HCT116 (cell line): ENCODE measurements around the gene CENPC. TPM values are rescaled to one million over a fixed set of nuclear protein-coding genes. Genes with fewer than 3 reads are reported as not detected.

Experiments
- ATAC-seq: fragments of 200-7000 bp; cut with Tn5 transposase; 2 replicates; pipeline ENCODE4 v1.9.1; 2020; ENCODE audit warnings: mild to moderate bottlenecking, moderate library complexity
- BruUV-seq: library from RNA; stranded (reverse); fragments of 400-500 nt; replicated peaks from 2 replicates; lab custom pipeline; 2021; lab: Mats Ljungman, UMichigan
- CTCF ChIA-PET: fragments of 300-600 bp; sonication (Branson Sonifier 250); formaldehyde crosslinking; loops from one replicate; lab custom pipeline; 2021; ENCODE audit warnings: antibody characterized with exemption; lab: Charles Lee
- POLR2A ChIA-PET: fragments of 300-600, 350-600 bp; sonication (Branson Sonifier 250); formaldehyde crosslinking; loops from one replicate; lab custom pipeline; 2021; ENCODE audit warnings: antibody characterized with exemption; lab: Charles Lee
- RAD21 ChIA-PET, 2 experiments: fragments of 300-600 bp; sonication (Branson Sonifier 250); formaldehyde crosslinking; loops; one replicate each; lab custom pipeline; 2023; ENCODE audit warnings: low total read pairs in 2 of 2; ENCODE audit not compliant: uncharacterized antibody in 2 of 2, unreplicated experiment in 2 of 2, low non-redundant PET in 1 of 2; lab: Charles Lee
- DNase-seq: peaks from one replicate; pipeline ENCODE4 v3.0.0-alpha.2; 2010; ENCODE audit warnings: low read depth, low spot score
- H2AFZ ChIP-seq: fragments of 200-600 bp; shearing (Covaris generic), sonication (generic); 2 replicates; pipeline ENCODE4 v1.6.1; 2017; ENCODE audit warnings: low read depth, mixed run types, mixed read lengths, antibody characterized with exemption, low read length; ENCODE audit not compliant: poor library complexity, severe bottlenecking
- H3K27ac ChIP-seq: 2 replicates; pipeline ENCODE4 v1.5.1; 2012; ENCODE audit warnings: low read depth, low read length
- H3K27me3 ChIP-seq: fragments of 200-600 bp; sonication (generic); 2 replicates; pipeline ENCODE4 v1.6.1; 2016; ENCODE audit warnings: mixed run types, low read length, mixed read lengths; ENCODE audit not compliant: insufficient read depth
- H3K36me3 ChIP-seq, 2 experiments: fragments of 200-500 bp in 1 of 2; fragments of 200-600 bp in 1 of 2; sonication (Bioruptor generic) in 1 of 2; sonication (generic) in 1 of 2; 2 replicates each; pipeline versions ENCODE4 v1.5.1 to v1.6.1; 2014 to 2016; ENCODE audit warnings: low read length in 2 of 2, inconsistent platforms in 1 of 2, mixed read lengths in 1 of 2, mixed run types in 1 of 2; ENCODE audit not compliant: insufficient read depth in 2 of 2, control insufficient read depth in 1 of 2
- H3K4me1 ChIP-seq, 2 experiments: fragments of 200-600 bp in 1 of 2; sonication (generic) in 1 of 2; 2 replicates each; pipeline versions ENCODE4 v1.5.1 to v1.6.1; 2012 to 2017; ENCODE audit warnings: low read length in 2 of 2, inconsistent platforms in 1 of 2, mild to moderate bottlenecking in 1 of 2, mixed read lengths in 1 of 2, mixed run types in 1 of 2, moderate library complexity in 1 of 2; ENCODE audit not compliant: insufficient read depth in 2 of 2, control insufficient read depth in 1 of 2
- H3K4me2 ChIP-seq: fragments of 200-600 bp; sonication (generic); 2 replicates; pipeline ENCODE4 v1.6.1; 2017; ENCODE audit warnings: mixed run types, low read length, mixed read lengths
- H3K4me3 ChIP-seq, 2 experiments: fragments of 200-600 bp in 1 of 2; sonication (generic) in 1 of 2; replicated peaks in 1 of 2; 2 replicates each; pipeline ENCODE4 v1.5.1; 2011 to 2016; ENCODE audit warnings: low read length in 2 of 2, control low read depth in 1 of 2, low read depth in 1 of 2, mild to moderate bottlenecking in 1 of 2, mixed read lengths in 1 of 2, mixed run types in 1 of 2
- H3K79me2 ChIP-seq: fragments of 200-600 bp; sonication (generic); 2 replicates; pipeline ENCODE4 v1.6.1; 2017; ENCODE audit warnings: mild to moderate bottlenecking, mixed run types, low read length, moderate library complexity, mixed read lengths; ENCODE audit not compliant: insufficient read depth
- H3K9ac ChIP-seq: fragments of 200-600 bp; sonication (generic); 2 replicates; pipeline ENCODE4 v1.6.1; 2016; ENCODE audit warnings: low read length, mixed read lengths
- H3K9me2 ChIP-seq: fragments of 200-600 bp; sonication (generic), shearing (Covaris generic); 2 replicates; pipeline ENCODE4 v1.6.1; 2017; ENCODE audit warnings: mixed run types, mild to moderate bottlenecking, moderate library complexity; ENCODE audit not compliant: insufficient read depth
- H3K9me3 ChIP-seq, 2 experiments: fragments of 200-500 bp in 1 of 2; fragments of 200-600 bp in 1 of 2; sonication (Bioruptor generic) in 1 of 2; sonication (generic) in 1 of 2; 2 replicates each; pipeline ENCODE4 v1.6.1; 2014 to 2017; ENCODE audit warnings: low read length in 2 of 2, mixed read lengths in 2 of 2, inconsistent platforms in 1 of 2, low read depth in 1 of 2, mild to moderate bottlenecking in 1 of 2, mixed run types in 1 of 2, moderate library complexity in 1 of 2; ENCODE audit not compliant: control insufficient read depth in 1 of 2, insufficient read depth in 1 of 2
- H4K20me1 ChIP-seq: fragments of 200-600 bp; sonication (generic), shearing (Covaris generic); 2 replicates; pipeline ENCODE4 v1.6.1; 2017; ENCODE audit warnings: mixed run types, mild to moderate bottlenecking, moderate library complexity; ENCODE audit not compliant: insufficient read depth
- CBX3 ChIP-seq: IDR thresholded peaks from 2 replicates; pipeline ENCODE4 v1.6.1; 2012; ENCODE audit warnings: low read depth
- CEBPB ChIP-seq: IDR thresholded peaks from 2 replicates; pipeline ENCODE4 v1.6.1; 2012; ENCODE audit warnings: low read depth
- ELF1 ChIP-seq: IDR thresholded peaks from 2 replicates; pipeline ENCODE4 v1.6.1; 2012; ENCODE audit warnings: low read depth, borderline replicate concordance
- EZH2phosphoT487 ChIP-seq: fragments of 200-600 bp; IDR thresholded peaks from 2 replicates; pipeline ENCODE4 v1.6.1; 2018; ENCODE audit warnings: antibody characterized with exemption, borderline replicate concordance
- FOSL1 ChIP-seq: IDR thresholded peaks from 2 replicates; pipeline ENCODE4 v1.6.1; 2012; ENCODE audit warnings: low read depth
- JUND ChIP-seq: IDR thresholded peaks from 2 replicates; pipeline ENCODE4 v1.6.1; 2012
- POLR2AphosphoS5 ChIP-seq: IDR thresholded peaks from 2 replicates; pipeline ENCODE4 v1.6.1; 2011; ENCODE audit warnings: mild to moderate bottlenecking, low read depth, low read length, moderate library complexity
- RAD21 ChIP-seq: IDR thresholded peaks from 2 replicates; pipeline ENCODE4 v1.6.1; 2012; ENCODE audit warnings: low read depth, mild to moderate bottlenecking
- SIN3A ChIP-seq: IDR thresholded peaks from 2 replicates; pipeline ENCODE4 v1.6.1; 2012; ENCODE audit warnings: low read depth
- SRF ChIP-seq: IDR thresholded peaks from 2 replicates; pipeline ENCODE4 v1.6.1; 2012; ENCODE audit warnings: low read depth
- TCF7L2 ChIP-seq: IDR thresholded peaks from 2 replicates; pipeline ENCODE4 v1.7.0; 2011; ENCODE audit warnings: borderline replicate concordance, inconsistent platforms; ENCODE audit not compliant: insufficient read depth, insufficient read length; ENCODE audit errors: extremely low read depth
- YY1 ChIP-seq: IDR thresholded peaks from 2 replicates; pipeline ENCODE4 v1.6.1; 2011; ENCODE audit warnings: low read length, low read depth, moderate library complexity, mild to moderate bottlenecking; ENCODE audit not compliant: insufficient replicate concordance; ENCODE audit errors: extremely low read depth
- ZFX ChIP-seq: fragments of 450-650 bp; IDR thresholded peaks from 2 replicates; pipeline ENCODE4 v1.6.1; 2017
- intact Hi-C: fragments of 100-400 bp; cut with micrococcal nuclease; formaldehyde crosslinking; loops from 2 replicates; pipeline ENCODE4 v1.10.0; 2022
- total RNA-seq: library from RNA; stranded (reverse); gene quantifications from one replicate; pipeline ENCODE4 v1.2.1, GENCODE V29; 2021; ENCODE audit not compliant: unreplicated experiment
- TF ChIP-seq, protein P1 (sequence below): IDR thresholded peaks from 2 replicates; pipeline ENCODE4 v1.6.1; 2011; ENCODE audit warnings: mild to moderate bottlenecking, low read length, moderate library complexity; ENCODE audit not compliant: insufficient replicate concordance; ENCODE audit errors: extremely low read depth
- TF ChIP-seq, protein P2 (sequence below): IDR thresholded peaks from 2 replicates; pipeline ENCODE4 v1.6.1; 2012
- TF ChIP-seq, protein P3 (sequence below): IDR thresholded peaks from 2 replicates; pipeline ENCODE4 v1.6.1; 2012; ENCODE audit warnings: low read depth

CENPC gene
- total RNA-seq, 1 experiment from 2014 or later: 15.4 TPM

DNA sequence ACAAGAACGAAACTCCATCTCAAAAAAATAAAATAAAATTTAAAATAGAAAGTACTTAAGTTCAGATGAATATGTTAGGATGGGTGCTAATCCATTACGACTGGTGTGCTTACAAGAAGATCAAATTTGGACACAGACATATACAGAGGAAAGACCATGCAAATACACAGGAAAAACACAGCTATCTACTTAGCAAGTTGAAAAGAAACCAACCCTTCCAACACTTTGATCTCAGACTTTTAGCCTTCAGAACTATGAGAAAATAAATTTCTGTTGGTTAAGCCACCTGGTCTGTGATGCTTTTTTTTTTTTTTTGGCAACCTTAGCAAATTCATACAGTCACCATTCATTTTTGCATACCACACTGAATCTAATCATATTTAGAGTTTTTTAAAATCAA, 116.5 kb downstream of the CENPC start:
- H3K4me1 ChIP-seq: no peaks in the 10 kb centered on the region
- ChIA-PET CTCF (no interaction called here), RAD21 (no interaction called here), POLR2A (no interaction called here)
- no peak overlapping the region for H3K4me2 ChIP-seq
- H3K79me2 ChIP-seq: no peaks in the 10 kb centered on the region
- DNase-seq: no peak
- no peak for TF ChIP-seq EZH2phosphoT487
- no peak for TF ChIP-seq YY1
- no peak for TF ChIP-seq ELF1
- TF ChIP-seq, protein P1, sequence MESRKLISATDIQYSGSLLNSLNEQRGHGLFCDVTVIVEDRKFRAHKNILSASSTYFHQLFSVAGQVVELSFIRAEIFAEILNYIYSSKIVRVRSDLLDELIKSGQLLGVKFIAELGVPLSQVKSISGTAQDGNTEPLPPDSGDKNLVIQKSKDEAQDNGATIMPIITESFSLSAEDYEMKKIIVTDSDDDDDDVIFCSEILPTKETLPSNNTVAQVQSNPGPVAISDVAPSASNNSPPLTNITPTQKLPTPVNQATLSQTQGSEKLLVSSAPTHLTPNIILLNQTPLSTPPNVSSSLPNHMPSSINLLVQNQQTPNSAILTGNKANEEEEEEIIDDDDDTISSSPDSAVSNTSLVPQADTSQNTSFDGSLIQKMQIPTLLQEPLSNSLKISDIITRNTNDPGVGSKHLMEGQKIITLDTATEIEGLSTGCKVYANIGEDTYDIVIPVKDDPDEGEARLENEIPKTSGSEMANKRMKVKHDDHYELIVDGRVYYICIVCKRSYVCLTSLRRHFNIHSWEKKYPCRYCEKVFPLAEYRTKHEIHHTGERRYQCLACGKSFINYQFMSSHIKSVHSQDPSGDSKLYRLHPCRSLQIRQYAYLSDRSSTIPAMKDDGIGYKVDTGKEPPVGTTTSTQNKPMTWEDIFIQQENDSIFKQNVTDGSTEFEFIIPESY: no peak
- TF ChIP-seq TCF7L2: no peak
- TF ChIP-seq ZFX: no peak
- no peak for TF ChIP-seq JUND
- TF ChIP-seq SIN3A: no peak
- no peak for TF ChIP-seq CBX3
- no peak for TF ChIP-seq FOSL1
- TF ChIP-seq CEBPB: no peak
- TF ChIP-seq, protein P2, sequence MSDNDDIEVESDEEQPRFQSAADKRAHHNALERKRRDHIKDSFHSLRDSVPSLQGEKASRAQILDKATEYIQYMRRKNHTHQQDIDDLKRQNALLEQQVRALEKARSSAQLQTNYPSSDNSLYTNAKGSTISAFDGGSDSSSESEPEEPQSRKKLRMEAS: no peak
- TF ChIP-seq, protein P3, sequence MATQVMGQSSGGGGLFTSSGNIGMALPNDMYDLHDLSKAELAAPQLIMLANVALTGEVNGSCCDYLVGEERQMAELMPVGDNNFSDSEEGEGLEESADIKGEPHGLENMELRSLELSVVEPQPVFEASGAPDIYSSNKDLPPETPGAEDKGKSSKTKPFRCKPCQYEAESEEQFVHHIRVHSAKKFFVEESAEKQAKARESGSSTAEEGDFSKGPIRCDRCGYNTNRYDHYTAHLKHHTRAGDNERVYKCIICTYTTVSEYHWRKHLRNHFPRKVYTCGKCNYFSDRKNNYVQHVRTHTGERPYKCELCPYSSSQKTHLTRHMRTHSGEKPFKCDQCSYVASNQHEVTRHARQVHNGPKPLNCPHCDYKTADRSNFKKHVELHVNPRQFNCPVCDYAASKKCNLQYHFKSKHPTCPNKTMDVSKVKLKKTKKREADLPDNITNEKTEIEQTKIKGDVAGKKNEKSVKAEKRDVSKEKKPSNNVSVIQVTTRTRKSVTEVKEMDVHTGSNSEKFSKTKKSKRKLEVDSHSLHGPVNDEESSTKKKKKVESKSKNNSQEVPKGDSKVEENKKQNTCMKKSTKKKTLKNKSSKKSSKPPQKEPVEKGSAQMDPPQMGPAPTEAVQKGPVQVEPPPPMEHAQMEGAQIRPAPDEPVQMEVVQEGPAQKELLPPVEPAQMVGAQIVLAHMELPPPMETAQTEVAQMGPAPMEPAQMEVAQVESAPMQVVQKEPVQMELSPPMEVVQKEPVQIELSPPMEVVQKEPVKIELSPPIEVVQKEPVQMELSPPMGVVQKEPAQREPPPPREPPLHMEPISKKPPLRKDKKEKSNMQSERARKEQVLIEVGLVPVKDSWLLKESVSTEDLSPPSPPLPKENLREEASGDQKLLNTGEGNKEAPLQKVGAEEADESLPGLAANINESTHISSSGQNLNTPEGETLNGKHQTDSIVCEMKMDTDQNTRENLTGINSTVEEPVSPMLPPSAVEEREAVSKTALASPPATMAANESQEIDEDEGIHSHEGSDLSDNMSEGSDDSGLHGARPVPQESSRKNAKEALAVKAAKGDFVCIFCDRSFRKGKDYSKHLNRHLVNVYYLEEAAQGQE: no peak
- no peak for TF ChIP-seq RAD21
- TF ChIP-seq POLR2AphosphoS5: no peak
- TF ChIP-seq SRF: no peak
- no peaks in the 10 kb centered on the region for H3K36me3 ChIP-seq
- no peak overlapping the region for H3K9ac ChIP-seq
- no TSS peak for BruUV-seq
- no peaks in the 10 kb centered on the region for H3K9me3 ChIP-seq
- H2AFZ ChIP-seq: no peak overlapping the region
- no peak overlapping the region for H3K4me3 ChIP-seq
- H3K27me3 ChIP-seq: no peaks in the 10 kb centered on the region
- no peak overlapping the region for H3K27ac ChIP-seq
- ATAC-seq: no peak
- no peaks in the 10 kb centered on the region for H4K20me1 ChIP-seq
- no peaks in the 10 kb centered on the region for H3K9me2 ChIP-seq
- intact Hi-C loops: no loop called here
